Endothelial cell of umbilical vein (primary cell): Measurements from ENCODE around the gene CNGA4. TPM values are rescaled to one million over a fixed set of nuclear protein-coding genes. Genes with fewer than 3 reads are reported as not detected.

Experiments
- BruUV-seq: library from RNA; stranded (reverse); fragments of 400-500 nt; replicated peaks from 2 replicates; lab custom pipeline; 2021; lab: Mats Ljungman, UMichigan
- CTCF ChIA-PET: fragments of 300-600, 350-600 bp; sonication (Branson Sonifier 250); formaldehyde crosslinking; loops from one replicate; lab custom pipeline; 2021; ENCODE audit warnings: antibody characterized with exemption, inconsistent platforms; lab: Charles Lee
- POLR2A ChIA-PET: fragments of 300-600, 350-600 bp; sonication (Branson Sonifier 250); formaldehyde crosslinking; loops from one replicate; lab custom pipeline; 2021; ENCODE audit warnings: antibody characterized with exemption, inconsistent platforms; lab: Charles Lee
- DNase-seq: peaks from one replicate; pipeline ENCODE4 v3.0.0-alpha.2; 2011; ENCODE audit warnings: low read depth, low spot score
- FAIRE-seq: peaks from 2 replicates; lab custom pipeline; 2011; peaks lifted over from hg19 to GRCh38; lab: Jason Lieb, UNC
- H2AFZ ChIP-seq: 2 replicates; pipeline ENCODE4 v1.6.0; 2012; ENCODE audit warnings: low read depth, low read length, control low read depth, inconsistent platforms
- H3K27ac ChIP-seq: 2 replicates; pipeline ENCODE4 v1.5.1; 2011; ENCODE audit warnings: low read depth, mild to moderate bottlenecking, control low read depth, low read length, moderate library complexity; ENCODE audit not compliant: insufficient read depth
- H3K27me3 ChIP-seq, 2 experiments: 2 replicates each; pipeline versions ENCODE4 v1.6.0 to v1.6.1; 2011; ENCODE audit warnings: low read length in 2 of 2, mixed read lengths in 1 of 2; ENCODE audit not compliant: control insufficient read depth in 2 of 2, insufficient read depth in 2 of 2
- H3K36me3 ChIP-seq, 2 experiments: 2 replicates in 1 of 2; 3 replicates in 1 of 2; pipeline ENCODE4 v1.5.1; 2011; ENCODE audit warnings: low read length in 2 of 2, mild to moderate bottlenecking in 1 of 2, moderate library complexity in 1 of 2; ENCODE audit not compliant: control insufficient read depth in 2 of 2, insufficient read depth in 2 of 2; ENCODE audit errors: extremely low read depth in 1 of 2
- H3K4me1 ChIP-seq: 3 replicates; pipeline ENCODE4 v1.5.1; 2011; ENCODE audit warnings: mild to moderate bottlenecking, low read length; ENCODE audit not compliant: control insufficient read depth, insufficient read depth; ENCODE audit errors: extremely low read depth
- H3K4me2 ChIP-seq: 2 replicates; pipeline ENCODE4 v1.6.1; 2011; ENCODE audit warnings: low read length, control low read depth, mixed read lengths; ENCODE audit not compliant: insufficient read depth
- H3K4me3 ChIP-seq, 3 experiments: fragments of 200-600 bp in 1 of 3; sonication (generic), shearing (Covaris generic) in 1 of 3; replicated peaks in 1 of 3; 2 replicates each; pipeline ENCODE4 v1.5.1; 2011 to 2016; ENCODE audit warnings: control low read depth in 3 of 3, low read length in 3 of 3, mild to moderate bottlenecking in 2 of 3, inconsistent platforms in 1 of 3, low read depth in 1 of 3, moderate library complexity in 1 of 3; ENCODE audit not compliant: insufficient read depth in 1 of 3
- H3K79me2 ChIP-seq: 2 replicates; pipeline ENCODE4 v1.6.0; 2012; ENCODE audit warnings: low read length, inconsistent platforms; ENCODE audit not compliant: control insufficient read depth, insufficient read depth
- H3K9ac ChIP-seq: replicated peaks from 2 replicates; pipeline ENCODE3; 2011; ENCODE audit warnings: low read length, control low read depth; ENCODE audit not compliant: insufficient read depth; ENCODE audit errors: extremely low read depth
- H3K9me1 ChIP-seq: replicated peaks from 3 replicates; pipeline ENCODE4 v1.6.0; 2011; ENCODE audit warnings: mild to moderate bottlenecking, low read length; ENCODE audit not compliant: control insufficient read depth, insufficient read depth; ENCODE audit errors: extremely low read depth
- H3K9me3 ChIP-seq: replicated peaks from 2 replicates; pipeline ENCODE4 v1.5.1; 2012; ENCODE audit warnings: low read length, inconsistent platforms; ENCODE audit not compliant: control insufficient read depth, insufficient read depth
- H4K20me1 ChIP-seq: replicated peaks from 2 replicates; pipeline ENCODE3; 2011; ENCODE audit warnings: mild to moderate bottlenecking, low read length; ENCODE audit not compliant: control insufficient read depth, insufficient read depth; ENCODE audit errors: extremely low read depth
- CTCF ChIP-seq, 2 donors: IDR thresholded peaks; 1 replicate in 1 of 2; 2 replicates in 1 of 2; pipeline ENCODE4 v1.5.1; 2011; ENCODE audit warnings: low read length in 2 of 2, mild to moderate bottlenecking in 2 of 2, moderate library complexity in 2 of 2, control low read depth in 1 of 2, inconsistent platforms in 1 of 2, low read depth in 1 of 2; ENCODE audit not compliant: insufficient read depth in 1 of 2; ENCODE audit errors: extremely low read depth in 1 of 2
- EZH2 ChIP-seq: IDR thresholded peaks from 2 replicates; pipeline ENCODE4 v1.6.1; 2012; ENCODE audit warnings: borderline replicate concordance, low read depth, mild to moderate bottlenecking, moderate library complexity, low read length, inconsistent platforms; ENCODE audit not compliant: severe bottlenecking
- FOS ChIP-seq: IDR thresholded peaks from 2 replicates; pipeline ENCODE4 v1.6.1; 2011; ENCODE audit warnings: mild to moderate bottlenecking, low read length, moderate library complexity, borderline replicate concordance; ENCODE audit not compliant: insufficient read depth
- GATA2 ChIP-seq: IDR thresholded peaks from 2 replicates; pipeline ENCODE4 v1.7.0; 2011; ENCODE audit warnings: low read depth, mild to moderate bottlenecking, moderate library complexity, mixed read lengths, low read length; ENCODE audit not compliant: insufficient read length, insufficient read depth
- JUN ChIP-seq: IDR thresholded peaks from 2 replicates; pipeline ENCODE4 v1.6.1; 2011; ENCODE audit warnings: borderline replicate concordance, low read depth; ENCODE audit not compliant: insufficient read length, insufficient read depth
- MAX ChIP-seq: IDR thresholded peaks from 2 replicates; pipeline ENCODE4 v1.6.1; 2011; ENCODE audit not compliant: insufficient read depth, insufficient read length
- MYC ChIP-seq: IDR thresholded peaks from one replicate; pipeline ENCODE4 v1.6.1; 2011; ENCODE audit warnings: mild to moderate bottlenecking, low read depth, low read length
- POLR2A ChIP-seq: IDR thresholded peaks from 2 replicates; pipeline ENCODE4 v1.6.1; 2012; ENCODE audit warnings: low read depth, mild to moderate bottlenecking, control low read depth, low read length
- POLR2AphosphoS5 ChIP-seq: IDR thresholded peaks from 2 replicates; pipeline ENCODE4 v1.6.1; 2012; ENCODE audit warnings: low read depth, mild to moderate bottlenecking, control low read depth, low read length, moderate library complexity; ENCODE audit not compliant: insufficient read depth
- dilution Hi-C: fragments of 300-500 bp; cut with MboI; formaldehyde crosslinking; loops from one replicate; pipeline ENCODE4 v1.15.0; 2019; ENCODE audit warnings: low sequenced_read_pairs; ENCODE audit not compliant: extremely low pct_ligation_motif_present
- intact Hi-C: fragments of 100-400 bp; cut with micrococcal nuclease; formaldehyde crosslinking; loops from one replicate; pipeline ENCODE4 v1.10.0; 2022
- polyA plus RNA-seq, 4 experiments: library from polyadenylated mRNA; depleted of rRNA in 3 of 4; stranded (reverse) in 3 of 4; unstranded in 1 of 4; fragments of >200 nt; gene quantifications; 2 replicates each; pipeline versions ENCODE4 v1.2.1 to v1.2.3, GENCODE V29; 2011 to 2012; ENCODE audit warnings: missing spikeins in 1 of 4
- total RNA-seq: library from RNA; stranded (reverse); gene quantifications from 2 replicates; pipeline ENCODE4 v1.2.3, GENCODE V29; 2021

The CNGA4 gene
- total and polyA plus RNA-seq, 2 donors (not counting 3 experiments of a cell fraction or from before 2014, with no cell fraction given) = 0.11 TPM; not detected in 1

DNA sequence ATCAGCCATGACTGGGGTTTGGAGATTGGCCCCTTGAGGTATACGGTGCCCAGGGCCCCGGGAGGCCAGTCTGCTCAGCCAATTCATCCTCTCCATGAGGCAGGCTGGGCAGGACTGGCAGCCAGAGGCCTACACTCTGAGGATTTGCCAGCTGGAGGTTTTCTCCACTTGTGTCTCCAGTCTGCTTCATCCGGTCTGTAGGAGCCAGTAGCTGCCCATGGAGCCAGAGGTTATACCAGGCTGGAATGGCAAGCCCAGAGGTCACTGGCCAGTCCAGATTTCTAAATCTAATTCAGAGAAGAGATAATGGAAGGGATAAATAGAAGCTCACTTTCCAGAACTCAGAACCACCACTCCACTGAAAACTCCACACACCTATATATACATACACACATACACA, 14.5 kb upstream of the CNGA4 start:
- Histone ChIP-seq H3K9me1 (no peaks in the 10 kb centered on the region), H3K9me3 (no peaks in the 10 kb centered on the region), H3K9ac (no peak overlapping the region), H3K27me3 (no peaks in the 10 kb centered on the region), H3K4me3 (no peak overlapping the region), H3K36me3 (peaks cover 0 to 16% of the 10 kb centered on the region in 2 experiments), H3K27ac (no peak overlapping the region), H3K79me2 (peaks cover 8% of the 10 kb centered on the region), H4K20me1 (no peaks in the 10 kb centered on the region), H3K4me2 (no peak overlapping the region), H2AFZ (no peak overlapping the region), H3K4me1 (peaks cover 9% of the 10 kb centered on the region)
- dilution Hi-C loops = no loop called here
- TF ChIP-seq POLR2A (no peak), CTCF (IDR thresholded peaks at IDR 0.05; ENCODE audit: extremely low read depth in 1 of 2, insufficient read depth in 1 of 2, low read depth in 1 of 2, low read length in 2 of 2) (no peak), FOS (no peak), MAX (no peak), POLR2AphosphoS5 (no peak), JUN (no peak), GATA2 (no peak), EZH2 (no peak), MYC (no peak)
- ChIA-PET POLR2A (no interaction called here), CTCF (interaction anchor here (1.1 to 1.4 kb wide), 2 partner anchors 13 to 139 kb away, joined by 3 to 4 read pairs; no protein-coding TSS in a partner anchor)
- no peak for DNase-seq
- BruUV-seq = no TSS peak
- FAIRE-seq = no peak
- intact Hi-C loops = no loop called here
